IPS-18a (cell line): Measurements from ENCODE around the gene KCNIP3.

Experiments
- H3K27ac ChIP-seq: one replicate; pipeline ENCODE4 v1.5.1; 2013; ENCODE audit warnings: low read length
- H3K27me3 ChIP-seq: one replicate; pipeline ENCODE4 v1.6.1; 2013; ENCODE audit warnings: mild to moderate bottlenecking, low read length; ENCODE audit not compliant: control insufficient read depth, insufficient read depth
- H3K36me3 ChIP-seq: one replicate; pipeline ENCODE4 v1.6.1; 2013; ENCODE audit warnings: low read depth, low read length; ENCODE audit not compliant: control insufficient read depth
- H3K4me1 ChIP-seq: one replicate; pipeline ENCODE4 v1.6.1; 2013; ENCODE audit warnings: low read depth, low read length; ENCODE audit not compliant: control insufficient read depth
- H3K4me3 ChIP-seq: one replicate; pipeline ENCODE4 v1.5.1; 2013; ENCODE audit warnings: low read length
- H3K9ac ChIP-seq: one replicate; pipeline ENCODE4 v1.6.1; 2013; ENCODE audit warnings: mild to moderate bottlenecking, low read length, moderate library complexity
- H3K9me3 ChIP-seq: one replicate; pipeline ENCODE4 v1.6.1; 2013; ENCODE audit warnings: low read depth, low read length; ENCODE audit not compliant: control insufficient read depth

The KCNIP3 gene

DNA sequence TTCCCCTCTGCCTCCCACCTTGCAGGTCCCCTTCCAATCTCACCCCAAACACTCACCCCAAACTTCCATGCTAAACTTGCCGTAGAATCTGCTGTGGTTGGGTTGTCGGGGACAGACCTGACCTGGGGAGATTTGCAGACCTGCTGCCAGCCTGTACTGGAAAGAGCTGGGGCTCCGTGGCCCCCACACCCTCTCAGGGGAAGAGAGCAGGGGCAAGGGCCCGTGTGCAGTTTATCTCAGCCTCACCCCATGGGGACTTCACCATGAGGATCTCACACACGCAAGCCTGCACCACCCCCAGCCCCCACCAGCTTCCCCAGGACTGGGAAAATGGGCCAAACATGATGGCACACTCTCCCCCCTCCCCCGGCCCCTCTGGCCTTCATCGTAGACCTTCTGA lies 30.7 kb downstream of the KCNIP3 start:
- Histone ChIP-seq H3K27ac (no peak overlapping the region), H3K27me3 (no peaks in the 10 kb centered on the region), H3K4me3 (no peak overlapping the region), H3K4me1 (no peaks in the 10 kb centered on the region), H3K36me3 (no peaks in the 10 kb centered on the region), H3K9ac (no peak overlapping the region), H3K9me3 (no peaks in the 10 kb centered on the region)

- no peak overlapping the region for H3K9ac ChIP-seq
- no peak overlapping the region for H3K27ac ChIP-seq
- no peak overlapping the region for H3K4me3 ChIP-seq
- no peaks in the 10 kb centered on the region for H3K36me3 ChIP-seq
- H3K9me3 ChIP-seq, result no peaks in the 10 kb centered on the region
- H3K4me1 ChIP-seq, result no peaks in the 10 kb centered on the region
- H3K27me3 ChIP-seq, result no peaks in the 10 kb centered on the region
These were observed 31.4 kb downstream of the KCNIP3 start for GRCh38 chr2:95328358-95329125.

GRCh38 chr2:95329401-95329800 lies 32.3 kb downstream of the KCNIP3 start:
- H3K4me1 ChIP-seq, result no peaks in the 10 kb centered on the region
- H3K4me3 ChIP-seq, result no peak overlapping the region
- H3K9ac ChIP-seq, result no peak overlapping the region
- no peaks in the 10 kb centered on the region for H3K27me3 ChIP-seq
- H3K27ac ChIP-seq, result no peak overlapping the region
- H3K9me3 ChIP-seq, result no peaks in the 10 kb centered on the region
- H3K36me3 ChIP-seq, result no peaks in the 10 kb centered on the region

DNA sequence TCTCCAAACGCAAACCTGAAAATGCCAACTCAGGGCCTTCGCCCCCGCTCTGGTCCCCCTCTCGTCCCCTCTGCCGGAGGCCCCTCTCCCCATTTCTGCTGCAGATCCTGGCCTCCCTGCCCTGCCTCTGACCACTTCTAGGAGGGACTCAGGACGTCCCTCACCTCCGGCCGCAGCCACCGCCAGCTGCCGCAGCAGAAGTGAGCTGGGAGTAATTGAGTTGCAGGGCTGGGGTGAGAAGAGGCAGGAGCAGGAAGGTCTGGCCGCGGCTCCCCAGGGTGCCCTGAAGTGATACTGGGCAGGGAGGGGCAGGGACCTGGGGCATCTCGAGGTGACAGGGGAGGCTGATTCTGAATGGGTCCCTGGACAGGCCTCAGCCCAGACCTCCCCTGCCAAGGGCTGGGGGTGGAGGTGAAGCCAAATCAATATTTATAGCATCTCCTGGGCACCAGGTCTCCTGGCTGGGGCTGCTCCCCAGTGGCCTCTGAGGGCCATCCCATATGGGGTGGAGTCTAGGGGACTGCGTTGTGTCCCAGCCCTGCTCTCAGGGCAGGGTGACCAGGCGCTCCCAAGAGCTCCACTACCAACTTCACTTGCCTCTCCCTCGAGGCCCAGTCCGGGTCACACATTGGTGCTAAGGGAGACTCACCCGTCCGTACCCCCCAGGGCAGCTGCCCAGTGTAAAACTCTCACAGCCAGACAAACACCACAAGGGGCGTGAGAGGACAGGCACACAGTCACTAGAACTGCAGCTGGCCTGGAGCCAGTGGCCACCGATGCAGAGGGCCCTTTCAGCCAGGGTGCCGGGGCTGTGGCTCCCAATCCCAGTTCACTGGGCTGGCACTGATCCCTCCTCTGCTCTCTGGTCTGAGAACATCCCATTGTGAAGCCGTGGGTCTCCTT lies 33.0 kb downstream of the KCNIP3 start:
- no peak overlapping the region for H3K27ac ChIP-seq
- no peak overlapping the region for H3K4me3 ChIP-seq
- no peaks in the 10 kb centered on the region for H3K36me3 ChIP-seq
- H3K27me3 ChIP-seq, result no peaks in the 10 kb centered on the region
- no peaks in the 10 kb centered on the region for H3K4me1 ChIP-seq
- H3K9me3 ChIP-seq, result no peaks in the 10 kb centered on the region
- H3K9ac ChIP-seq, result no peak overlapping the region

DNA sequence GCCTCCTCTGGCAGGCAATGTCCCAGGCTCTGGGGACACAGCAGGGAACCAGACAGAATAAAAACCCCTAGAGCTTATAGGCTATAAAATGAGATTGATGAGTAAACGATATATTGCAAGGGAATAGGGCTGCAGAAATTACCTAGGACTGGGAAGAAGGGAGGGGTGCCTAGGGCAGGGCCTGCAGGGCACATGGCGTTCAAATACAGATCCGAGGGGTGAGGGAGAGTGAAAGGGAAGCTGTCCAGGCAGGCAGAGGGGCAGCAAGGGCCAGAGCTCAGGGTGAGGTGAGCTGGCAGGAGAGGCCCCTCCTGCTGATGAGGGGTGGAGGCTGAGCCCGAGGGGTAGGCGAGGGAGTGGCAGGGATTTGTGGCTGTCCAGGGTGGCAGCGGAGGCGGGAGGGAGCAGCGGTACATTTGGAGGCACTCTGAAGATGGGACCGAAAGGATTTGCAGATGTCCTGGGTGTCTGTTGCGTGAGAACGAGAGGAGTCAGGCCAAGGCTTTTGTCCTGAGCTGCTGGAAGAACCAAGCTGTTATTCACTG lies 33.7 kb downstream of the KCNIP3 start:
- no peaks in the 10 kb centered on the region for H3K36me3 ChIP-seq
- H3K27ac ChIP-seq, result no peak overlapping the region
- H3K9ac ChIP-seq, result no peak overlapping the region
- H3K4me3 ChIP-seq, result no peak overlapping the region
- H3K9me3 ChIP-seq, result no peaks in the 10 kb centered on the region
- H3K27me3 ChIP-seq, result no peaks in the 10 kb centered on the region
- H3K4me1 ChIP-seq, result no peaks in the 10 kb centered on the region

DNA sequence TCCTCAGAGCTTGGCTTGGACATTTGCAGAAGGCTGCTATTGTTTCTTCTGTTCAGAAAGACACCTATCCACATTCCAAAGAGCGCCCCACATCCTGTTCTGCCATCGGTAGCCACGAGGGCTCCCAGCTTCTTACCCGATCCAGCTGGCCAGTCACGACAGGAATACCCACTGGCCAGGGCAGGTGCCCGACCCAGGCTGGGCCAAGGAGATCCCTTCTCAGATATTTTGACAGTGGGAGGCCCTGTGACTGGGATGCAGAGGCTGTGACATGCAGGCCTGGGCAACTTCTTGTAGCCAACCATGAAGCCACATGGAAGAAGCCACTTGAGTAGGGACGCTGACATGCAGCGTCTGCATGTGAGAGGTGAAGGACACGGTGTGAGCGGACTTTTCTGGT lies 34.5 kb downstream of the KCNIP3 start:
- Histone ChIP-seq H3K4me1 (no peaks in the 10 kb centered on the region), H3K4me3 (no peak overlapping the region), H3K27ac (no peak overlapping the region), H3K9ac (no peak overlapping the region), H3K27me3 (no peaks in the 10 kb centered on the region), H3K9me3 (no peaks in the 10 kb centered on the region), H3K36me3 (no peaks in the 10 kb centered on the region)

- no peak overlapping the region for H3K27ac ChIP-seq
- no peaks in the 10 kb centered on the region for H3K36me3 ChIP-seq
- no peaks in the 10 kb centered on the region for H3K4me1 ChIP-seq
- no peak overlapping the region for H3K4me3 ChIP-seq
- H3K9ac ChIP-seq, result no peak overlapping the region
- no peaks in the 10 kb centered on the region for H3K27me3 ChIP-seq
- no peaks in the 10 kb centered on the region for H3K9me3 ChIP-seq
These were observed 34.9 kb downstream of the KCNIP3 start for GRCh38 chr2:95332036-95332435.

- Histone ChIP-seq H3K36me3 (no peaks in the 10 kb centered on the region), H3K9me3 (no peaks in the 10 kb centered on the region), H3K27me3 (no peaks in the 10 kb centered on the region), H3K4me3 (no peak overlapping the region), H3K4me1 (no peaks in the 10 kb centered on the region), H3K9ac (no peak overlapping the region), H3K27ac (no peak overlapping the region)
These were observed 35.9 kb downstream of the KCNIP3 start for GRCh38 chr2:95333056-95333455.

GRCh38 chr2:95333888-95334338 lies 36.8 kb downstream of the KCNIP3 start:
- H3K4me3 ChIP-seq, result no peak overlapping the region
- H3K4me1 ChIP-seq, result no peaks in the 10 kb centered on the region
- no peak overlapping the region for H3K27ac ChIP-seq
- H3K9ac ChIP-seq, result no peak overlapping the region
- H3K36me3 ChIP-seq, result no peaks in the 10 kb centered on the region
- H3K27me3 ChIP-seq, result no peaks in the 10 kb centered on the region
- no peaks in the 10 kb centered on the region for H3K9me3 ChIP-seq

GRCh38 chr2:95334916-95335641 lies 37.9 kb downstream of the KCNIP3 start:
- H3K27ac ChIP-seq, result no peak overlapping the region

DNA sequence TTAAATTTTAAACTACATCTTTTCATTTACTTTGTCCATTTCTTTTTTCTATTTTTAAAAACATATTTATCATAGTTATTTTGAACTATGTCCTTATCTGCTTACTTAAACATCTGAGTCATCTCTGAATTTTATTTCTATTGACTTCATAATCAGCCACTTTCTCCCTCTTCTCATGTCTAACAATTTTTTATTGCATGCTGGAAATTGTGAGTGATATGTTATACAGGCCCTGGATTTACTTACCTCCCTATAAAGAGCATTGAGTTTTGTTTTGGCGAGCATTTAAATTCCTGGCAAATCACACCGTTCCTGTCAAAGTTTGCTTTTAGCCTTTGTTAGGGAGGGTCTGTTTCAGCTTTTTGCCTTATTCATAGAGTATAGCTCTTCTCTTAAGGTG lies 39.3 kb downstream of the KCNIP3 start:
- H3K27ac ChIP-seq, result no peak overlapping the region
- H3K36me3 ChIP-seq, result no peaks in the 10 kb centered on the region
- no peaks in the 10 kb centered on the region for H3K27me3 ChIP-seq
- H3K4me1 ChIP-seq, result no peaks in the 10 kb centered on the region
- no peaks in the 10 kb centered on the region for H3K9me3 ChIP-seq
- no peak overlapping the region for H3K4me3 ChIP-seq
- no peak overlapping the region for H3K9ac ChIP-seq

More at GRCh38 chr2:95334916-95335641, 37.9 kb downstream of the KCNIP3 start:
- Histone ChIP-seq H3K27me3 (no peaks in the 10 kb centered on the region), H3K4me1 (no peaks in the 10 kb centered on the region), H3K9me3 (no peaks in the 10 kb centered on the region), H3K36me3 (no peaks in the 10 kb centered on the region), H3K9ac (no peak overlapping the region), H3K4me3 (no peak overlapping the region)
